ENCODE results near the gene PDZD11. TPM values are rescaled to one million over a fixed set of nuclear protein-coding genes. Genes with fewer than 3 reads are reported as not detected.

Gene PDZD11
- total and polyA plus RNA-seq, 9 of the 15 experiments (the other 6 are each of a cell fraction or from before 2014, with no cell fraction given) = 21.9 to 109 (median 36.4) TPM

DNA sequence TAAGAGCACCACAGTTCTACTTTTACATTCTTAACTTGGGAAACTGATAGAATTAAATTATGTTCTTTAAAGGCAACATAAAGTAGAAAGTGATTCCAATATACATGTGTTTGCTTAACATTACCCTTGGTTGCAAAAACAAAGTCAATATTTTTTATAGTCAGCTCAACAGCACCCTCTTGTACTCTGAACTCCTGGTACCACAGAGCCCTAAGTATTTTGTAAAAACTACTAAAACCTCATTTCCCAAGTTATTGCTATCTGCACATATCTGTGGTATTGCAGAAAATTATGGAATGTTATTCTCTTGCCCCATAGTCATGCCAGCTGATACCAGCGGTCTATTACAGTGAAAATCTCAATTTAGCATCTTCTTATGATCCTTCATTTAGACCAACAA is 3.1 kb upstream of the PDZD11 start:
- ChIA-PET CTCF (ENCODE audit: low intra/inter-chr PET ratio) (no interaction called here), POLR2A (interaction anchor here (1.5 kb wide), 1 partner anchor 9 kb away, joined by 4 read pairs; no protein-coding TSS in a partner anchor)
- no peak overlapping the region for H3K4me3 ChIP-seq
- H3K4me1 ChIP-seq (replicated peaks in 1 of 2; ENCODE audit: control insufficient read depth in 2 of 2, insufficient read depth in 2 of 2, low read length in 2 of 2) = no peaks in the 10 kb centered on the region; a peak in 1 of 5 replicates
- DNase-seq (ENCODE audit: extremely low read depth in 1 of 4, low spot score in 3 of 4) = no peak
- no peaks in the 10 kb centered on the region for H3K27me3 ChIP-seq (ENCODE audit: control insufficient read depth in 2 of 2, insufficient read depth in 2 of 2, low read length in 2 of 2)
- in situ Hi-C loops (cut with MboI) (no loop called here), intact Hi-C loops (cut with micrococcal nuclease) (no loop called here)
- no peaks in the 10 kb centered on the region for H3K9me3 ChIP-seq (replicated peaks; ENCODE audit: control insufficient read depth, insufficient read depth, low read depth, low read length)
- no peak for ATAC-seq
- no TSS peak for BruUV-seq (replicated peaks)
- H3K79me2 ChIP-seq (ENCODE audit: control insufficient read depth, insufficient read depth, low read length) = peaks cover 44% of the 10 kb centered on the region
- no peaks in the 10 kb centered on the region for H4K20me1 ChIP-seq (replicated peaks; ENCODE audit: control insufficient read depth, insufficient read depth, low read length)
- H3K4me2 ChIP-seq (ENCODE audit: insufficient read depth, low read length) = no peak overlapping the region
- no peak overlapping the region for H3K27ac ChIP-seq (ENCODE audit: extremely low read depth, low read depth, low read length)
- no peak for FAIRE-seq
- peaks cover 49% of the 10 kb centered on the region for H3K36me3 ChIP-seq (ENCODE audit: control insufficient read depth, insufficient read depth, low read length)
- H2AFZ ChIP-seq (ENCODE audit: low read depth, low read length) = no peak overlapping the region
- H3K9ac ChIP-seq (ENCODE audit: insufficient read depth in 1 of 2, low read depth in 2 of 2, low read length in 2 of 2) = no peak overlapping the region
- WGBS (ENCODE audit: insufficient coverage, low coverage, missing lambda C conversion rate) = 0% methylated on average over 1 of the region's 1 CpG
- TF ChIP-seq RFX7 (CRISPR knock-in tag; IDR thresholded peaks at IDR 0.05) = no peak
- H3K9me1 ChIP-seq (ENCODE audit: control insufficient read depth, insufficient read depth, low read length) = no peaks in the 10 kb centered on the region

DNA sequence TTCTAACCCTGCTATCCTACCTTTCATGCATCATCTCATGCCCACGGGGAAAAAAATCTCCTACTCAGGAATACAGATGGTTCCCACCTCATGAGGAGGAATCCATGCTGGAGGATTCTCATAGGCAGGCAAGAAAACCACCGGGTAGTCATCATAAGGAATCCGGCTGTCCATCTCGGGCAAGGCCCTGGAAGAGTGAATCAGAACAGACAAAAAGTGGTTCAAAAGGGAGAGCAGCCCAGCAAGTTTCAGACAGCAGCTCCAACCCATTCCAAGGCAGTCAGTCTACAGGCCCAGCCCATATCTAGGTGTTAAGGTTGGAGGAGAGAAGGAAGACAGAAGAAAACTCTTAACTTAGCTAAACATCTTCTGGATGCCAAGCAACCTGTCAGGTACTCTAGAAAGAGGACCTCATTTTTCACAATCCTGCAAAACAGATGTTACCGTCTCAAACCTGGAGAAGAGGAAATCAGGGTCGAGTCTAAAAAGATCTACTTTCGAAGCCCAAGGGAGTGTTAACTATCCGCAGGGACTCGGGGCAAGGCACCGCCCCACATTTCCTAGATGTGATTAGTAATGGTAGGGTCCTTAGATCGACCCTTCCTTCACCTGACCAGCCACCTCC is 447 bp downstream of the PDZD11 start:
- no peaks in the 10 kb centered on the region for H4K20me1 ChIP-seq (replicated peaks; ENCODE audit: control insufficient read depth, insufficient read depth, low read length)
- no peaks in the 10 kb centered on the region for H3K9me1 ChIP-seq (ENCODE audit: control insufficient read depth, insufficient read depth, low read length)
- DNase-seq (ENCODE audit: extremely low read depth in 1 of 4, low spot score in 3 of 4) (peak in 1 of 4 experiments; percentile 1), FAIRE-seq (no peak), ATAC-seq (no peak; the same call in 1 of the 3 replicates)
- H3K27me3 ChIP-seq (ENCODE audit: control insufficient read depth in 2 of 2, insufficient read depth in 2 of 2, low read length in 2 of 2) = no peaks in the 10 kb centered on the region
- H3K4me3 ChIP-seq = peak overlapping the region; percentile 78
- in situ Hi-C loops (cut with MboI) (no loop called here), intact Hi-C loops (cut with micrococcal nuclease) (no loop called here)
- ChIA-PET CTCF (ENCODE audit: low intra/inter-chr PET ratio) (no interaction called here), POLR2A (interaction anchor here (0.6 to 1.6 kb wide), 3 partner anchors 10 to 67 kb away, joined by 3 to 13 read pairs (median 8); no protein-coding TSS in a partner anchor)
- peak overlapping the region; percentile 79 for H2AFZ ChIP-seq (ENCODE audit: low read depth, low read length)
- H3K4me1 ChIP-seq (replicated peaks in 1 of 2; ENCODE audit: control insufficient read depth in 2 of 2, insufficient read depth in 2 of 2, low read length in 2 of 2) = no peaks in the 10 kb centered on the region; a peak in 1 of 5 replicates
- 8% methylated on average over 8 of the region's 11 CpGs for WGBS (ENCODE audit: insufficient coverage, low coverage, missing lambda C conversion rate)
- BruUV-seq (replicated peaks) = TSS peak; percentile 82
- peak overlapping the region; percentile 91 to 96 for H3K9ac ChIP-seq (ENCODE audit: insufficient read depth in 1 of 2, low read depth in 2 of 2, low read length in 2 of 2)
- peak overlapping the region; percentile 31; the same call in 2 of the 3 replicates for H3K27ac ChIP-seq (ENCODE audit: extremely low read depth, low read depth, low read length)
- peaks cover 37% of the 10 kb centered on the region for H3K36me3 ChIP-seq (ENCODE audit: control insufficient read depth, insufficient read depth, low read length)
- no peak for TF ChIP-seq ZNF445 (CRISPR knock-in tag; IDR thresholded peaks at IDR 0.05; ENCODE audit: low read depth)
- TF ChIP-seq L3MBTL2 (IDR thresholded peaks at IDR 0.05) = no peak
- TF ChIP-seq SRSF7 (optimal IDR thresholded peaks at IDR 0.05; ENCODE audit: low read depth, low read length) = no peak
- TF ChIP-seq XRCC5 (IDR thresholded peaks at IDR 0.05; ENCODE audit: low read depth, low read length) = no peak
- TF ChIP-seq THRAP3 (IDR thresholded peaks at IDR 0.05; ENCODE audit: borderline replicate concordance) = no peak
- no peak for TF ChIP-seq ELF1 (tag; IDR thresholded peaks at IDR 0.05)
- no peak for TF ChIP-seq ARHGAP35 (IDR thresholded peaks at IDR 0.05; ENCODE audit: partially characterized antibody)
- no peak for TF ChIP-seq OTX1 (CRISPR knock-in tag; IDR thresholded peaks at IDR 0.05)
- TF ChIP-seq PML (IDR thresholded peaks at IDR 0.05; ENCODE audit: low read length) = no peak
- TF ChIP-seq SMC3 (conservative IDR thresholded peaks at IDR 0.05; ENCODE audit: insufficient read depth, low read depth, low read length) = no peak
- no peak for TF ChIP-seq KDM2B (CRISPR knock-in tag; IDR thresholded peaks at IDR 0.05)
- no peak for TF ChIP-seq FUS (optimal IDR thresholded peaks at IDR 0.05; ENCODE audit: low read depth, low read length)
- no peaks in the 10 kb centered on the region for H3K9me3 ChIP-seq (replicated peaks; ENCODE audit: control insufficient read depth, insufficient read depth, low read depth, low read length)
- H3K79me2 ChIP-seq (ENCODE audit: control insufficient read depth, insufficient read depth, low read length) = peaks cover 44% of the 10 kb centered on the region
- peak overlapping the region; percentile 82 for H3K4me2 ChIP-seq (ENCODE audit: insufficient read depth, low read length)
